Measurements from ENCODE around the gene INTS6L.

DNA sequence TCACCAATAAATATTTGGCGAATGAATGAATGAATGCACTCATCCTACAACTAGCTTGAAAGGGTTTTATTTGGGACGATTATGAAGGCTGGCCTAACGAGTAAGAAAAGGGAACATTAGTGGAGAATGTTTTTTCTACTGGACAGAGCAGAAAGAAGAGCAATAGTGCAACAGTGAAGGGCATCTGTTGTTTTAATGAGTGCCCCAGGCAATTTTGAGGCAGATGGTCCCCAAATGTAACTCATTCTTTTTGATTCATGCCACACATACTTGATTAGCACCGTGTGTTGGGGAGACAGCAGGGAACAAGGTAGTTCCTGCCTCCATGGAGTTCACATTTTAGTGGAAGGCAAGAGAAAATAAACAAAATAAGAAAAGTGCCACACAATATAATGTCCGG, 22.7 kb upstream of the INTS6L start:
- TF ChIP-seq, protein P1, sequence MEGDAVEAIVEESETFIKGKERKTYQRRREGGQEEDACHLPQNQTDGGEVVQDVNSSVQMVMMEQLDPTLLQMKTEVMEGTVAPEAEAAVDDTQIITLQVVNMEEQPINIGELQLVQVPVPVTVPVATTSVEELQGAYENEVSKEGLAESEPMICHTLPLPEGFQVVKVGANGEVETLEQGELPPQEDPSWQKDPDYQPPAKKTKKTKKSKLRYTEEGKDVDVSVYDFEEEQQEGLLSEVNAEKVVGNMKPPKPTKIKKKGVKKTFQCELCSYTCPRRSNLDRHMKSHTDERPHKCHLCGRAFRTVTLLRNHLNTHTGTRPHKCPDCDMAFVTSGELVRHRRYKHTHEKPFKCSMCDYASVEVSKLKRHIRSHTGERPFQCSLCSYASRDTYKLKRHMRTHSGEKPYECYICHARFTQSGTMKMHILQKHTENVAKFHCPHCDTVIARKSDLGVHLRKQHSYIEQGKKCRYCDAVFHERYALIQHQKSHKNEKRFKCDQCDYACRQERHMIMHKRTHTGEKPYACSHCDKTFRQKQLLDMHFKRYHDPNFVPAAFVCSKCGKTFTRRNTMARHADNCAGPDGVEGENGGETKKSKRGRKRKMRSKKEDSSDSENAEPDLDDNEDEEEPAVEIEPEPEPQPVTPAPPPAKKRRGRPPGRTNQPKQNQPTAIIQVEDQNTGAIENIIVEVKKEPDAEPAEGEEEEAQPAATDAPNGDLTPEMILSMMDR (IDR thresholded peaks at IDR 0.05; ENCODE audit: low read depth, low read length): no peak
- no peak for TF ChIP-seq POLR2A (IDR thresholded peaks at IDR 0.05; ENCODE audit: extremely low read depth, insufficient read length)
- no peak for TF ChIP-seq MYC (IDR thresholded peaks at IDR 0.05; ENCODE audit: low read depth, low read length)

All from NB4 (cell line).